Mesothelial cell of epicardium (in vitro differentiated cells): ENCODE measurements around the gene KIAA2012. TPM values are rescaled to one million over a fixed set of nuclear protein-coding genes. Genes with fewer than 3 reads are reported as not detected.

ENCODE experiments used
- DNase-seq, 2 experiments: peaks; one replicate each; pipeline ENCODE4 v3.0.0; 2021; ENCODE audit warnings: low spot score in 2 of 2; ENCODE audit not compliant: unreplicated experiment in 2 of 2
- H3K27ac Mint-ChIP-seq: 2 replicates; pipeline ENCODE4 v1.8.0; 2021; ENCODE audit warnings: mixed read lengths
- H3K27me3 Mint-ChIP-seq: 2 replicates; pipeline ENCODE4 v1.8.0; 2021; ENCODE audit warnings: low read depth, mixed read lengths
- H3K36me3 Mint-ChIP-seq: 2 replicates; pipeline ENCODE4 v1.8.0; 2021; ENCODE audit warnings: mixed read lengths
- H3K4me1 Mint-ChIP-seq: 2 replicates; pipeline ENCODE4 v1.8.0; 2021; ENCODE audit warnings: mixed read lengths
- H3K4me3 Mint-ChIP-seq: 2 replicates; pipeline ENCODE4 v1.8.0; 2021; ENCODE audit warnings: mild to moderate bottlenecking, moderate library complexity, mixed read lengths
- H3K9me3 Mint-ChIP-seq: 2 replicates; pipeline ENCODE4 v1.8.0; 2021; ENCODE audit warnings: mixed read lengths
- total RNA-seq: library from RNA; stranded (reverse); gene quantifications from 3 replicates; pipeline ENCODE4 v1.2.1, GENCODE V29; 2021
- TF ChIP-seq, protein P1 (sequence below): fragments of 200-600 bp; sonication (generic); IDR thresholded peaks from one replicate; pipeline ENCODE4 v1.5.0; 2021; ENCODE audit warnings: antibody characterized with exemption; ENCODE audit not compliant: unreplicated experiment

Gene KIAA2012
- total RNA-seq, 1 donor from 2014 or later: 0.45 TPM

GRCh38 chr2:202052235-202052634, 20.8 kb upstream of the KIAA2012 start:
- Mint-ChIP-seq H3K27ac (no peak overlapping the region), H3K36me3 (no peaks in the 10 kb centered on the region), H3K4me3 (no peak overlapping the region), H3K27me3 (peaks cover 5% of the 10 kb centered on the region), H3K9me3 (no peaks in the 10 kb centered on the region), H3K4me1 (peaks cover 31% of the 10 kb centered on the region)
- DNase-seq: no peak
- TF ChIP-seq, protein P1, sequence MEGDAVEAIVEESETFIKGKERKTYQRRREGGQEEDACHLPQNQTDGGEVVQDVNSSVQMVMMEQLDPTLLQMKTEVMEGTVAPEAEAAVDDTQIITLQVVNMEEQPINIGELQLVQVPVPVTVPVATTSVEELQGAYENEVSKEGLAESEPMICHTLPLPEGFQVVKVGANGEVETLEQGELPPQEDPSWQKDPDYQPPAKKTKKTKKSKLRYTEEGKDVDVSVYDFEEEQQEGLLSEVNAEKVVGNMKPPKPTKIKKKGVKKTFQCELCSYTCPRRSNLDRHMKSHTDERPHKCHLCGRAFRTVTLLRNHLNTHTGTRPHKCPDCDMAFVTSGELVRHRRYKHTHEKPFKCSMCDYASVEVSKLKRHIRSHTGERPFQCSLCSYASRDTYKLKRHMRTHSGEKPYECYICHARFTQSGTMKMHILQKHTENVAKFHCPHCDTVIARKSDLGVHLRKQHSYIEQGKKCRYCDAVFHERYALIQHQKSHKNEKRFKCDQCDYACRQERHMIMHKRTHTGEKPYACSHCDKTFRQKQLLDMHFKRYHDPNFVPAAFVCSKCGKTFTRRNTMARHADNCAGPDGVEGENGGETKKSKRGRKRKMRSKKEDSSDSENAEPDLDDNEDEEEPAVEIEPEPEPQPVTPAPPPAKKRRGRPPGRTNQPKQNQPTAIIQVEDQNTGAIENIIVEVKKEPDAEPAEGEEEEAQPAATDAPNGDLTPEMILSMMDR: no peak

DNA sequence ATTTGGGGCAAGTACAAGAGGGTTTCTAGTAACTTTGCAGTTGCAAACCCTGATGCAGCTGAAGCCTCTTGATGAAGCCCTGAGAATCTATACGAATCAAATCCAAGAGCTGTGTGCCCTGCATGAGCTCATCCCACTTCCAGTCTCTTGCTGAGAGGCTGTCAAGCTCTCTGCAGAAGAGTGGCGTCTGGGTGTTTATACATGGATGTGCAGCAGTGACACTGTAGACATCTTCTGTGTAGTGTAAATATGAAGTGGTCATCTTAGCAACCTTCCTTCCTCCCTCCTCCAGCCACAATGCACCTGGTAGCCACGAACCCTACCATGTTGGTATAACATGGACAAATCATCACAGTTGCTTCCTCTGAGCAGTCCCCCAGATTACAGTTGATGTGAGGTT, 18.4 kb upstream of the KIAA2012 start:
- Mint-ChIP-seq H3K4me3 (no peak overlapping the region), H3K27ac (no peak overlapping the region), H3K9me3 (no peaks in the 10 kb centered on the region), H3K4me1 (peaks cover 29% of the 10 kb centered on the region), H3K36me3 (no peaks in the 10 kb centered on the region), H3K27me3 (peaks cover 5% of the 10 kb centered on the region)
- TF ChIP-seq, protein P1: no peak
- DNase-seq: no peak

GRCh38 chr2:202056611-202057010, 16.4 kb upstream of the KIAA2012 start:
- Mint-ChIP-seq H3K36me3 (no peaks in the 10 kb centered on the region), H3K9me3 (no peaks in the 10 kb centered on the region), H3K27me3 (peaks cover 5% of the 10 kb centered on the region), H3K4me1 (peaks cover 14% of the 10 kb centered on the region), H3K27ac (no peak overlapping the region), H3K4me3 (no peak overlapping the region)
- DNase-seq: no peak
- TF ChIP-seq, protein P1: no peak

DNA sequence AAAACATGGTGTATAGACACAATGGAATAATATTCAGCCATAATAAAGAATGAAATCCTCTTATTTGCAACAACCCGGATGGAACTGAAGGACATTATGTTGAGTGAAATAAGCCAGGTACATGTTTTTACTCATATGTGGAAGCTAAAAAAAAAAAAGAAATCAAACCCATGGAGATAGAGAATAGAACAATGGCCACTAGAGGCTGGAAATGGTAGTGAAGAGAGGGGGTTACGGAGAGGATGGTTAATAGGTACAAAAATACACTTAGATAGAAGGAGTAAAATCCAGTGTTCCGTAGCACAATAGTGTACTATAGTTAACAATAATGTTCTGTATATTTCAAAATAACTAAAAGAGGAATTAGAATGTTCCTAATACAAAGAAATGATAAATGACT, 12.8 kb upstream of the KIAA2012 start:
- peaks cover 24% of the 10 kb centered on the region for H3K4me1 Mint-ChIP-seq
- H3K36me3 Mint-ChIP-seq: no peaks in the 10 kb centered on the region
- TF ChIP-seq, protein P1: no peak
- no peak overlapping the region for H3K4me3 Mint-ChIP-seq
- H3K27ac Mint-ChIP-seq: no peak overlapping the region
- H3K9me3 Mint-ChIP-seq: no peaks in the 10 kb centered on the region
- no peaks in the 10 kb centered on the region for H3K27me3 Mint-ChIP-seq
- no peak for DNase-seq

DNA sequence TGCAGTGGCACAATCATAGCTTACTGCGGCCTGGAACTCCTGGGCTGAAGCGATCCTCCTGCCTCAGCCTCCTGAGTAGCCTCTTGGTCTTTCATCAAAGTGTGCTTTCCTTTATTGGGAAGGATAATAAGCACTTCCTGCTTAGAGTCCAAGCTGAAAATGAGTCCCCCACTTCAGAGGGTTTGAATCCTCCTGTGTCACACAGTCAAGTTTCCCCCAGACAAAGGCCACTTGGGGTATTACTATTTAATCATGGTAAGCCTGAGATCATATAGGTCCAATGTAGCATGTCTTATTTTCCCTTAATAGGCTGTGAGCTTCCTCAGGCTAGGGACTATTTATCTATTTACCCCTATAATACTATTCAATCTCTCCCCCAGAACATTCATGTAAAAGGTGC, 11.4 kb upstream of the KIAA2012 start:
- no peaks in the 10 kb centered on the region for H3K27me3 Mint-ChIP-seq

More for the DNA sequence above, 11.4 kb upstream of the KIAA2012 start:
- Mint-ChIP-seq H3K9me3 (no peaks in the 10 kb centered on the region), H3K36me3 (no peaks in the 10 kb centered on the region), H3K4me3 (no peak overlapping the region), H3K4me1 (peaks cover 24% of the 10 kb centered on the region), H3K27ac (no peak overlapping the region)
- no peak for DNase-seq
- TF ChIP-seq, protein P1: no peak
